HG02759 (cell line): Measurements from ENCODE around the gene RIMBP2.

ENCODE experiments used
- ATAC-seq: cut with Tn5 transposase; IDR thresholded peaks from one replicate; pipeline ENCODE4 v1.9.1; 2021; ENCODE audit warnings: mild to moderate bottlenecking, moderate library complexity; ENCODE audit not compliant: unreplicated experiment

RIMBP2 gene

DNA sequence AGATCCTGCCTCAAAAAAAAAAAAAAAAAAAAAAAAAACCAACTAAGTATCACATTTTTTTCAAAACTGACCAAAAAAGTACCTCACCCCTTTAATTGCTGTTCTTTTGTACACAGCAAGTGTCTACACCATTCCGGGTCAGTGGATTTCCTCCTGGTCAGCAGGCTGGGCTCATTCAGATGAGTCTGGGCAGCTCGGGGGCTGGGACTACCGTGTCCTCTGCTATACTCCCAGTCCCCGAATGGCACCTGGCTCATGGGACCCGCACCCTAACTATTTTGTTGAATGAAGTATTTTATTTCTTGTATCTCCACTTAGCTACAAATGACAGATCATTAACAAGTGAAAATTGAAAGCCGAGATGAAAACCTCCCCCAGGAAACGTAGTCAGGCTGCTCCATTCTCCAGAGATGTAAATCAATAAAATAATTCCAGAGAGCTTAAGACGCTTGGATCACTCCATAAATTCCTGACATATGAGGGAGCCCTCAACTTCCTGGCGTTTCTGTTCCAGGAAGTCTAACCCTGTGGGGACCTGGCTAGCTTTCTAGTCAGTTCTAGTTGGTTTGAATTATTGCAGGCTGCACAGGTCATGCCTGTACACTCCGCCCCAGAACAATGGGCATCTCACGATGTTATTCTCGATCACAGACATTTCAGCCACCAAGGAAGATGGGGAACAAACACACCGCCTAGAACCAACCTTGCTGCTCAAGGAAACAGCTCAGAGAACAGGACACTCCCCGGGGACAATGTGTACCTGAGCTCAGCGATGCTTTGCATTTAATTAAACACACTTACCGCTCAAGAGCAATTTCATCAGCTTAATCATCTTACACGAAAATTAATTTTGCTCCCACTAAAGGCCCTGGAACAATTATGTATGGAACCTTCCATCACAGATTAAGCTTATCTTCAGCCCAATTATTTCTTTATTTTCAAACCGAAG, 76.3 kb downstream of the RIMBP2 start:
- ATAC-seq, result no peak

DNA sequence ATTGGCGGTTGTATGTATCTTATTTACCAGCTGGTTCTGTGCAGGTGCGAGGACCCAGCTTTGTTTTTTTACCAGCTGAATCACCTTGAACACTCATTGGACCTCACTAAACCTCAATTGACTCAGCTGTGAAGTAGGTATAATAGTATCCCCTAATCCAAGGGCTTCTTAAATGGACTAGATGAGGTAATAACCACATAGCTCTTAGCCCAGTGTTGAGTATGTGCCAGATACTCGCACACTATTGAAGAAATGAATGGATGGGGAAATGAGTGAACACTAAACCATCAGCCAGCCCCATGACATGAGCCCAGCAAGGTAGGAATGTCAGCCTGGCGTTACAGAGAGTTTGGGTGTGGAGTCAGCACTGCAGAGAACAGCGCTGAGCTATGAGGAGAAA, 79.7 kb downstream of the RIMBP2 start:
- no peak for ATAC-seq

DNA sequence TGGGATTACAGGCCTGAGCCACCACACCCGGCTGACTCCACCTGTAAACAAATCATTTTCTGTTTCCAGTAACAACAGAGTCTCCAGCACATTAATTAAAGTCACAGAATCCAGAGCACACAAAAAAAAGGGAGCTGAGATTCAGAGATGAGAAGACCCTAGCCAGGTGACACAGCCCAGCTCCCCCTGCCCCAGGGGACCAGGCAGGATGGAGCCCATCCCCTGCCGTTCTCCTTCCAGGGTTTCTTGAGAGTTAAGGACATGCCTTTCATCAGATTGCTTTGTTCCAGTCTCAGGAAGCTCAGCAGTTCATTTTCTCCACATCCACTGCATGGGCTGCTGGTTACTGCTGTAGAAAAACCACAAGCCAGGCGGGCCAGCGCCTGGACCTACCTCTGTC, 81.2 kb downstream of the RIMBP2 start:
- no peak for ATAC-seq

DNA sequence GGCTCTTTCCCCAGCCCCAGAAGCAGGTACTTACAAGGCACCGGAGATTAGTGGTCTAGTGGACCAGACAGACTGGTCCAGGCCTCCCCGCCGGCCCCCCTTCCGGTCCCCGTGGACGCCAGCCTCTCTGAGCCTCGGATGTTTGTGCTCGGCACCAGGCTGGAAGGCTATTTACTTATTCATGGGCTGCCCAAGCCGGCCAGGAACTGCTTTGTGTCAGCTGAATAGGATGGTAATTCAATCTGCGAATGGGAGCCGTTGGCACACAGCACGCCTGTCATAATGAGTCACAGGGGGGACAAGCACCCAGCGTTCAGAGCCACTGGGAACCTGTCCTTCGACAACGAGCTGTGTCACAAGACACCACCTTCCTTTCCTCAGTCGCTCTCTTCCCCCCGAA, 82.3 kb downstream of the RIMBP2 start:
- ATAC-seq, result no peak

DNA sequence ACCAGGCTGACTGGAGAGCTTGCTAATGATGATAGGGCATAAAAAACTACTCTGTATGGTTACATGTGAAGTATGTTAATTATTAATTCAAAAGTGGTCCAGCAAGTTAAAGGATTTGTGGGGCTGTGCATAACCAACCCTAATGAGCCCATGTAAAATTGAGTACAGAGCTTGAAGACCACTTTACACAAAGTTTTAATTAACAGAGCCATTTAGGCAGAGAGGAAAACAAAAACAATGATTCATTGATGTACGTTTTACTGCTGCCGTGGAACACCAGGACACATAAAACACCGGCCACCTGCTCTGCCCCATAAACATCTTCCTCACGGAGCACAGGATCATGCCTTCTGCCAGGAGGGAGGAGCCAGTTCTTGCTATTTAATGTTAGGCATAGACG, 83.5 kb downstream of the RIMBP2 start:
- ATAC-seq, result no peak

DNA sequence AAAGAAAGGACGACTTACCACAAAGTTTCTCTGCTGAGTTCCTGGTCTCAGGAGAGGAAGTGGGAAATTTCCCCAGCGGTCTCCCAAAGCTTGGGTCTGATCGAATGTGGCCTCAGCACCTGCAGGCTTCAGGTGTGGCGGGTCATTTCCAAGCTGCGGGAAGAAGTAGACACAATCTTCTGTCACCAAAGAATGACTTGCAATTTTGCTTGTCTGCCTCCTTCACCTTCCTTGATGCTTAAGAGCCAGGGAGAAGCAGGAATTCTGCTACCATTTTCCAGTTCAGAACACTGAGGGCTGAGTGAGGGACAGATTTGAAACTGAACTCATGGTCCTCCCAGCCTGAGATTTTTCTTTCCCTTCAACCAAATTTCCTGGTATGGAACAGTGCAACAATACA, 87.8 kb downstream of the RIMBP2 start:
- ATAC-seq, result no peak

DNA sequence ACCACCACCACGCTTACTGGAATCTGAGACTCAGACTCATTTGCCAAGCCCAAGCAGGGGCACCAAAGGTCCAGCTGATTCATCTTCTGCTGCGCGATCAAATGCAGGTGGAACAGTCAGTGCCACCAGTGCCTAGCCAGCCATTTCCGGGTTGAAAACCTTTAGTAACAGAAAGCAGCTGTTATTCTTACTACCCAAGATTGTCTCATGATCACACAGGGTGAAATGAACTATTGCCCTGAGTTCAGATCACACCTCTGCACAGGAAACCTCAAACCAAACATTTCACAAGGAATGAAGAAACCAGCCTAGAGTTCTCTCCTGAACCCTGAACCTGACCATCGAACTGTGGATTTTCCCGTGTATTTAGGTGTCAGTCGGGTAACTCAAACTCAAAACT, 88.9 kb downstream of the RIMBP2 start:
- no peak for ATAC-seq

DNA sequence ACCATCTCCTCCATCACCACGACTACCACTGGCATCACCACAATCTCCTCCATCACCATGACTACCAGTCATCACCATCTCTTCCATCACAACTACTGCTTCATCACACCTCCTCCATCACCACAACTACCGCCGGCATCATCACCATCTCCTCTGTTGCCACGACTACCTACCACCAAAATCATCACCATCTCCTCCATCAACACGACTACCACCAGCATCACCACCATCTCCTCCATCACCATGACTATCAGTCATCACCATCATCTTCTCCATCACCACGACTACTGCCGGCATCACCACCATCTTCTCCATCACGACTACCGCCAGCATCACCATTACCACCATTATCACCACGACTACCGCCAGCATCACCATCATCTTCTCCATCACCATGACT, 89.5 kb downstream of the RIMBP2 start:
- no peak for ATAC-seq

DNA sequence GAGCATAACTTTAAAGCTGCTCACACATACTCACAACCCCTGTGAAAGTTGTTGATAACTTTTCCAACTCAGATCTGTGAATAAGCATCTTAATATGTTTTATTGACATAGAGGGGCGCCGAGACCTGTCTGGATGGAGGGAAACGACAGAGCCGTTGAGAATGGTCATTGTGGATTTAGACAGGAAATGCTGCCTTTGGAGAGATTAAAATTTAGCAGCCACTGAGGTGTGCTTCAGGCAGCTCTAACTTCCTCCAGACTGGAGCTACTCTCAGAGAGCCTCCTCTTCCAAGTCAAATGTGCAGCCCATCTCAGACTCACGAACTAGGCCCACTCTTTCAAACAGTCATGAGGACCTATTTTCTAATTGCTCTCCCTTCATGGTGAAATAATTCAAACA, 90.9 kb downstream of the RIMBP2 start:
- no peak for ATAC-seq

DNA sequence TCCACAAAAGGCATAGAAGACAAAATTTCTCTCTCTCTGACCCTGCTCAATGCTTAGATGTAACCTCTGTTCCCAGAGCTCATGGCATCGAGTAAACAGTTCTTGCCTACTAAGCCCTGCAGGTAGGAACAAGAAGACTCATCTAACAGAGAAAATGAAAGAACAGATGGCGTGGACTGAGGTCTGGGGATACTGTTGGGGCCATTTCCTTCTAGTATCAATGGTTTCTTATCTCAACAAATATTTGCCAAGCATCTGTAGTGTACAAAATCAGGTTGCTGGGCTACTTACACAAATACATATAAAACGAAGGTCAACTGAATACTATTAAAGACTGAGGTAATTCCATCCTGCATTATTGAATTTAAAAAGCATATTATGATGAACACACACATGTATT, 93.3 kb downstream of the RIMBP2 start:
- no peak for ATAC-seq

DNA sequence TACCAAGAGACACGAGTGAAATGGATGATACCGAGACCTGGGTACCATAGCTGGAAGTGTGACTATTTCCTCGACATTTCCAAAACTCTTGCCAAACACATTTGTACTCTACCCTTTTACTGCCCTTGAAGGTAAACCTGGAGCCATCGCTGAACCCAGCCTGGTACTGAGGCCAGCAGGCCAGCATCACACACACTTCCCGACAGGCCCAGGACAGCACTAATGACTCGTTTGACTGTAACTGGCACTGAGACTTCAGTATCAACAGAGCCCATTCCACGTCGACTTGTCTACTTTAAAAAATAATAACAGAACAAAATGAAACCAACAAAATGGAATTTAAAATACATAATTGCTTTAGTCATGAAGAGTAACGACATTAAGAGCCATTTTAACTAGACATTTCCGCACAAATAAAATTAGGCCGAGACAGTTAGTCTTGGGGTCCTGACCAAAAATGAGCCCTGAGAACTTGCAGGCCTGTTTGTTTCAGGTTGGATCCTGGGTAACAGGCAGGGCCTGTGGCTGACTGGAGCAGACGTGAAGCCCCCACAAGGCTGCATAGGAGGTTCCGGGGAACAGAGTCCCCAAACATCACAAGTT, 94.3 kb downstream of the RIMBP2 start:
- ATAC-seq, result no peak

DNA sequence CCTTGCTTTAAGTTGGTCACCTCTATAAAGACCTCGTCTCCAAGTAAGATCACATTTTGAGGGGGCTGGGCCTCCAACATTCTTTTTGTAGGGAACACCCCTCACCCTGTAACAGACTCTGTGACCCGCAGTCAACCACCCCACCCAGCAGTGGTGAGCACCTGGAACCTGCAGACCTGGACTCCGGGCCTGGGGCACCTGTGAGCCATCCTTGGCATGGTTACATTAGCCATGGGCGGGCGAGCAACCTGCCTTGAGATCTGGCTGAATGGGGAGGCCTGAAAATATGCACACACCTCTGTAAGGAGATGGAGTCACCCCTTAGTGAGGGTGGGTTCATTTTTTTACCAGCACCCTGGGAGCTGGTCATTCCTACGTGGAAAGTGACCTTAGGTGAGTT, 95.3 kb downstream of the RIMBP2 start:
- no peak for ATAC-seq

DNA sequence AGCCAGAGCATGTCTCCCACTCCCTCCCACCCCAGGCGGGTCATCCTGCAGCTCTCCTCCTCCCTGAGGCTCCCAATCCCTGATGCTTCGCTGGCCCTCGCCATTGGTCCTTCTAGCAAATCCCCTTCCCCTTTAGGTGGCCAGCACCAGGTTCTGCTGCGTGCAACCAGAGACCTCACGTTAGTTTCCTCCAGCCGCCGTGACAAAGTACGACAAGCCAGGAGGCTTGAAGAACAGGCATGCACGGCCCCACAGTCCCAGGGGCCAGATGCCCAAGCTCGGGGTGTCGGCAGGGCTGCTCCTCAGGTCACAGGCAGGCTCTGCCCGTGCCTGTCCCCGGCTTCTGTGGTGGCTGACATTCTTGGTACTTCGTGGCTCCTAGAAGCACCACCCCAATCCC, 95.8 kb downstream of the RIMBP2 start:
- no peak for ATAC-seq

DNA sequence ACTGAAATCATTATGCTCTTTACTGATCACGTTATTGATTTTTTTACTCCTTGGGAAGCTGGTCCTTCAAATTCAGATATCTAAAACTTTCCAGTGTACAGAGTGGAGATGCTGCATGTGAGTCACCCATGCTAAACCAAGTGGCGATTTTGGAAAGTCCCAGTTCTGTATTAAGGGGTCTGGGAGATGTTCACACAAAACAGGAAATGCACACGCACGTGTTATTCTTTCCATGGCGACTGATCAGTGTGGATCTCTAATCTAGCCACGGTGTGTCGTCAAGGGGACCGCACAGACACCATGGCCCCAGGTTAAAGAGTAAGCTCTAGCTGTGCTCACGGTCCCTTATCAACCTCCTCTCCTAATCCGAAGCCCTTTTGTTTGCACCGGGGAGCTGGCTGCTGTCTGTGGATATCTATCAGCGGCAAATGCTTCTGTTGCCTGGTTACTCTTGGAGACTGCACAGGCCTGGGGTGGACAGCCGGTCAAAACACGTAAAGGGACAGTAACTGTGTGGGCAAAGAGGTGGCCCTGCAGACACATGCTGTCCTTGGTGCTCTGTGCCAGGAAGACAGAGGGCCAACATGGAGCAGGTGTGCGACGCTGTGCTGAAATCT, 96.6 kb downstream of the RIMBP2 start:
- ATAC-seq, result no peak

DNA sequence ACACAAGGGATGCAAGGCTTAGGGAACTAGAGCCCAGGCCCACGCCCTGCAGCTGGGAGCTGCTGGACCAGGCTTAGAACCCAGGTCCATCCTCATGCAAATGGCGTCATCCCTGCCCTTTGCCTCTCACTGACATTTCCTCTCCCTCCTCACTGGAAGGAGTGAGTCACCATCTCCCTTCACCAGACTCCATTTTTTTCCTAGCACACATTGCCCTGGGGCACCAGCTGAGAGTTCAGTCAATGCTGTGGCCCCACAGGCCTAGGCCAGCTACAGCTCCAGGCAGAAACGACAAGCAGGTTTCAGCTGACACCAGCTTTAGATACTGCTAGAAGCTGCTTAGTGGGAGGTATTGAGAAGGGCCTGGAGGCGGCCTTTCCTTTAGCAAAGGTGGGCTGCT, 98.9 kb downstream of the RIMBP2 start:
- ATAC-seq, result no peak

DNA sequence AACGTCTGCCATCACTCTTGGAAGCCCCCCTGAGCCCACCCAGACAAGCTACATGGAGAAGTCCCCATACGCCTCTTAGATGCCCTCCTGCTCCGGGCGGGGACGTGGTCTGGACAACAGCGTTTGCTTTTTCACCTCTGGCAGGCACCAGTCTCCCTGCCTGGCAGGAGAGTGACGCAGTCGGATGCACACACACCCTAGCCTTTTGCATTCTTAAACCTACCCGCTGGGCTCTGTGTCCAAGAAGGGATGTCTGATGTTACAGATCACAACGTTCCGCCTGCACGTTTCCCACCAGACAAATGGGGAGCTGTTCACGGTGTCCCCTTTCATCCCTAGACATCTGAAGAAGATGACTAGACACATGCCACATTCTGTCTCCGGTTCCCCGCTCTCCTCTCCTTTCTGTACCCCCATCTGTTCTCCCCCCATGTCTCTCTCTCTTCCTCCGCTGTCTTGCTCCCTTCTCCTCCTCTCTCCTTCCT, 100.2 kb downstream of the RIMBP2 start:
- ATAC-seq, result no peak

DNA sequence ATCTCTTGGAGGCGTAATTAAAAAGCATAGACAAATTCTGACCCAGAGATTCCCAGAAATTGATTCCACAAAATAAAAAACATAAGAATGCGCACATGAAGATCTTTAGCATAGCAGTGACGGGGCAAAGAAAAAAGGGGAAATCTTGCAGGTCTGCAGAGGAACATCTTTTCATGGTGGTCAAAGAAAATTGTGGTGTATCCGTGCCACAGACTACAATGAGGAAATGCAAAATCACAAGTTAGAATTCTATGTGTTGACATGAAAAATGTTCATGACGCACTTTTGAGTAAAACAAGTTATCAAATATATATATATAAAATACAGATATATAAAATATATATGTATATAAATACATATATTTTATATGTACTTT, 101.6 kb downstream of the RIMBP2 start:
- ATAC-seq, result no peak

DNA sequence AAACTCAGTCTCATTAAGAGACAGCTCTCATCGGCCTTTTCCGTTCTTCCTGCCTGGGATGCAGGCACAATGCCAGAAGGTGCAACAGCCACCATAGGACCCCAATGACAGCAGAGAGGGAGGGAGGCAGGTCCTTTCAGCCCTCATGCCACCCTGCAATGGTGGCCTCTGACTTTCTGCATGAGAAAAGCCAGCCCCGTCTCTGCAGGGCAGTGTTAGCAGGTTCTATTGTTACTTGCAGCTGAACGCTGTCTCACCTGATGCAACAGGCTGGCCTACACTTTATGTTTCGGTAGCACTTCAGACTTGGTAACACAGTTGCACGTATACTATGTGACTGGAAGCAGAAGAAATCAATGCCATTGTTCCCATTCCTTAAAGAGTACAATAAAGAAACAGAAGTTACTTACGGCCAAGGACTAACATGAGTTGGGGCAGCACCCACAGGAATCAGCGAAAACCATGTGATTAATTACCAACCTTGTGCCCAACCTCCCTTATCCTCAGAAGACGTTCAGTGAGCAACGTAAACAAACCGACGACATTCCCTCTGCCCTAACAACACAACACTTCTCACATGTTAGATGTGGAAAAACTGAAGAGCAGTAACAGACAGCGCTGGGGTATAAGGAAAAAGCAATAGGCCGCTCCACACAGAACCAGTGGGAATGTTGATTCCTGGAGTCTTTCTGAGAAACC, 102.1 kb downstream of the RIMBP2 start:
- no peak for ATAC-seq

DNA sequence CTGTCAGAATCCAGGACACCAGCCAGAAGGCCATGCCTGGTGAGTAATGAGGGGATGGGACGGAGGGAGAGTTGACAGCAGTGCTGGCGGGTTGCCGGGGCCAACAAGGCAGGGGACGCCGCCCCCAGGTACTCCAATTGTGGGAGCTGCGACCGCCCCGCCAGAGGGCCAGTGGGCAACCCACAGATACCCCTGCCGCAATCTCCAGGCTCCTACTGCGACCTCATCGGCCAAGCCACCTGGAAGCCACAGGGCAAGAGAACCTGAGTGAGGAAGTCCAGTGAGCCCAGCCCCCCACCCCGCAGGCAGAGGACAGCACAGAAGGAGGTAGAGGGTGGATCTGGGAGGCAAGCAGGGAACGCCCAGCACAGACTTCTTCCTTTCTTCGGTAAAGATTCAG, 103.0 kb downstream of the RIMBP2 start:
- ATAC-seq, result no peak

DNA sequence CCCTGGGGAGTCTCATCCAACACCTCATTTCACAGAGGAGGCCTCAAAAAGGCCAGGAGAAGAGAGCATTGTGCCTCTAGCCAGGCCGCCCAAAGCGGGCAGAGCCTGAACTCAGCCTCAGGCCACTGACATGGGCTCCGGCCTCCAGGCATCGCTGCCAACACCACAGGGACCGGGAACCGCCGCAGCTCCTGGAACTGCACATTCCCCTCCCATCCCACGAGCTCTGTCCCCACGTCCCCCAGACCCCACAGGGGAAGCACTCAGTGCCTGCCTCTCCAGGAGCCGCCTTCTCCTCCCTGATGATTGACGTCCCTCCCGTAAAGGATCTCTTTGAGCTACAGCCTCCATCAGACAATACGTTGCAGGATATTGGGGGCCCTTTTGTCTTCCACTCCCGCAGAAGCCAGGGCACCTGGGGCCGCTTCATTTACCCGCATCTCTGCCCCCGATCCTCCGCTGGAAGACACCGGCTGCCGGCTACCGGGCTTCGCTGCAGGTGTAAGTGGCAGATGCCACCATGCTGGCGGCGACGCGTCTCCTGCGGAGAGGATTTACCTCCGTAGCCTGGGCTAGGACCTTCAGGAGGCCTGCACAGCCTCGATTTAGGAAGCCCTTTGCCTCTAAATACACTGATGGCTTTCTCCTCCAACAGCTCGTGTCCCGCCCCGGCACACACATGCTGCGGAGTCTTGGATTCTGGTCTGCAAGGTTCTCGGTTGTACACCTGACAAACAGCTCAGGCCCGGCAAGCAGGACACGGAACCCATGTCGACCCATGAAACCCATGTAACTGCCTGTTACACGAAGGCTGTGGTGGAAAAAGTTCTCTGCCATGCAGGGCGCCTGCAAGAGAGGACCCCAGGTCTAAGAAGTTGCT, 104.8 kb downstream of the RIMBP2 start:
- ATAC-seq, result no peak
